HepG2 (cell line): Measurements from ENCODE around the gene RPS14. TPM values are rescaled to one million over a fixed set of nuclear protein-coding genes. Genes with fewer than 3 reads are reported as not detected.

Experiments used
- ATAC-seq: fragments of 200-7000 bp; cut with Tn5 transposase; 3 replicates; pipeline ENCODE4 v1.9.1; 2020; ENCODE audit warnings: mild to moderate bottlenecking, moderate library complexity
- BruUV-seq: library from RNA; stranded (reverse); fragments of 400-500 nt; replicated peaks from 2 replicates; lab custom pipeline; 2021; lab: Mats Ljungman, UMichigan
- CTCF ChIA-PET: fragments of 300-600 bp; formaldehyde crosslinking; extraction: SDS; loops from one replicate; lab custom pipeline; 2021; ENCODE audit warnings: low total read pairs, inconsistent platforms, low intra/inter-chr PET ratio; lab: Yijun Ruan, JAX
- POLR2A ChIA-PET: fragments of 350-600 bp; sonication (Branson Sonifier 250); formaldehyde crosslinking; loops from one replicate; lab custom pipeline; 2020; ENCODE audit warnings: antibody characterized with exemption, inconsistent platforms; lab: Yijun Ruan, JAX
- DNase-seq: peaks from one replicate; pipeline ENCODE4 v3.0.0-alpha.2; 2015; ENCODE audit warnings: low spot score
- FAIRE-seq: peaks from 3 replicates; lab custom pipeline; 2011; peaks lifted over from hg19 to GRCh38; lab: Jason Lieb, UNC
- H2AFZ ChIP-seq: one replicate; pipeline ENCODE4 v1.6.1; 2011; ENCODE audit warnings: low read length, inconsistent platforms
- H3K27ac ChIP-seq: fragments of 300-600 bp; 3 replicates; pipeline ENCODE4 v1.8.0; 2011; ENCODE audit warnings: mixed run types, mild to moderate bottlenecking, mixed read lengths, low read length, inconsistent platforms; ENCODE audit not compliant: insufficient read depth; ENCODE audit errors: extremely low read length
- H3K27me3 ChIP-seq, 2 experiments: fragments of 200-600 bp in 1 of 2; 2 replicates in 1 of 2; 3 replicates in 1 of 2; pipeline versions ENCODE4 v1.6.0 to v1.8.0; 2011; ENCODE audit warnings: low read length in 2 of 2, mild to moderate bottlenecking in 2 of 2, moderate library complexity in 2 of 2, inconsistent platforms in 1 of 2; ENCODE audit not compliant: insufficient read depth in 2 of 2, control insufficient read depth in 1 of 2
- H3K36me3 ChIP-seq, 2 experiments: fragments of 200-600 bp in 1 of 2; replicated peaks in 1 of 2; 2 replicates in 1 of 2; 3 replicates in 1 of 2; pipeline versions ENCODE4 v1.5.1 to v1.8.0; 2011; ENCODE audit warnings: low read length in 2 of 2, inconsistent platforms in 1 of 2; ENCODE audit not compliant: insufficient read depth in 2 of 2, control insufficient read depth in 1 of 2
- H3K4me1 ChIP-seq: 2 replicates; pipeline ENCODE4 v1.5.1; 2012; ENCODE audit warnings: low read length, inconsistent platforms; ENCODE audit not compliant: insufficient read depth
- H3K4me2 ChIP-seq: 2 replicates; pipeline ENCODE4 v1.6.0; 2011; ENCODE audit warnings: low read depth, low read length, inconsistent platforms
- H3K4me3 ChIP-seq, 3 experiments: fragments of 200-600 bp in 1 of 3; sonication (generic), shearing (Covaris generic) in 1 of 3; replicated peaks in 1 of 3; 2 replicates each; pipeline ENCODE4 v1.5.1; 2011 to 2016; ENCODE audit warnings: low read length in 3 of 3, inconsistent platforms in 2 of 3, low read depth in 2 of 3, mild to moderate bottlenecking in 2 of 3, control low read depth in 1 of 3, mixed read lengths in 1 of 3; ENCODE audit not compliant: insufficient read depth in 1 of 3
- H3K79me2 ChIP-seq: one replicate; pipeline ENCODE4 v1.6.1; 2011; ENCODE audit warnings: low read length, inconsistent platforms; ENCODE audit not compliant: insufficient read depth
- H3K9ac ChIP-seq: 2 replicates; pipeline ENCODE4 v1.6.0; 2011; ENCODE audit warnings: mild to moderate bottlenecking, low read depth, low read length, inconsistent platforms; ENCODE audit not compliant: insufficient read depth
- H3K9me3 ChIP-seq: 2 replicates; pipeline ENCODE4 v1.5.1; 2012; ENCODE audit warnings: mild to moderate bottlenecking, low read length
- H4K20me1 ChIP-seq: 2 replicates; pipeline ENCODE4 v1.6.0; 2011; ENCODE audit warnings: inconsistent platforms, mild to moderate bottlenecking, low read length, moderate library complexity; ENCODE audit not compliant: insufficient read depth
- IKZF5 ChIP-seq: IDR thresholded peaks from 2 replicates; pipeline ENCODE4 v1.6.1; 2018; ENCODE audit warnings: missing genetic modification reagents, mild to moderate bottlenecking, missing compliant biosample characterization
- NR2F6 ChIP-seq, 2 experiments: IDR thresholded peaks; 2 replicates each; pipeline ENCODE4 v1.6.1; 2016; ENCODE audit warnings: antibody characterized with exemption in 1 of 2, mild to moderate bottlenecking in 1 of 2
- POLR2G ChIP-seq: fragments of 200-400 bp; formaldehyde crosslinking; IDR thresholded peaks from 2 replicates; pipeline ENCODE4 v1.6.1; 2018; ENCODE audit warnings: mild to moderate bottlenecking, low read depth, low read length, moderate library complexity
- RBM22 ChIP-seq: fragments of 200-400 bp; formaldehyde crosslinking; optimal IDR thresholded peaks from 2 replicates; pipeline ENCODE3; 2017; ENCODE audit warnings: mild to moderate bottlenecking, low read length, moderate library complexity
- ZNF101 ChIP-seq: sonication (generic); formaldehyde crosslinking; IDR thresholded peaks from 2 replicates; pipeline ENCODE4 v1.4.0; 2020; ENCODE audit warnings: mild to moderate bottlenecking, low read depth, missing genetic modification reagents, borderline replicate concordance
- ZNF260 ChIP-seq: sonication (generic); formaldehyde crosslinking; IDR thresholded peaks from 2 replicates; pipeline ENCODE4 v1.4.0; 2020; ENCODE audit warnings: missing genetic modification reagents, low read depth, mild to moderate bottlenecking, borderline replicate concordance
- WGBS: methylation state at CpG from one replicate; pipeline ENCODE4 v1.1.6; 2017; ENCODE audit warnings: low lambda C conversion rate; 5-methylcytosine and 5-hydroxymethylcytosine counted together
- in situ Hi-C: cut with HindIII; loops from 2 replicates; pipeline ENCODE4 v1.10.0; 2017; ENCODE audit warnings: low pct_unique_long_range_greater_than_20kb; ENCODE audit not compliant: extremely low pct_ligation_motif_present
- intact Hi-C: fragments of 100-400 bp; cut with micrococcal nuclease; formaldehyde crosslinking; loops from one replicate; pipeline ENCODE4 v1.10.0; 2022; ENCODE audit not compliant: unreplicated experiment
- polyA plus RNA-seq, 8 experiments: library from polyadenylated mRNA; depleted of rRNA in 3 of 8; stranded (reverse) in 7 of 8; unstranded in 1 of 8; fragments of >200 nt; fragmentation: Illumina TruSeq in 4 of 8; extraction: Trizol in 4 of 8; gene quantifications; 2 replicates each; pipeline versions ENCODE4 v1.2.1 to v1.2.3, GENCODE V29; 2011 to 2016; ENCODE audit warnings: low read depth in 4 of 8, missing spikeins in 1 of 8, mixed read lengths in 1 of 8; ENCODE audit not compliant: insufficient read depth in 1 of 8
- total RNA-seq, 5 experiments: library from RNA; depleted of rRNA; stranded (reverse); fragments of >200 nt; fragmentation: Illumina TruSeq; extraction: Trizol; gene quantifications; 2 replicates each; pipeline ENCODE4 v1.2.3, GENCODE V29; 2016; ENCODE audit warnings: low read depth in 1 of 5

RPS14 gene
- total and polyA plus RNA-seq, 2 of the 13 experiments (the other 11 are each of a cell fraction or from before 2014, with no cell fraction given), result 2,116 to 3,295 TPM

DNA sequence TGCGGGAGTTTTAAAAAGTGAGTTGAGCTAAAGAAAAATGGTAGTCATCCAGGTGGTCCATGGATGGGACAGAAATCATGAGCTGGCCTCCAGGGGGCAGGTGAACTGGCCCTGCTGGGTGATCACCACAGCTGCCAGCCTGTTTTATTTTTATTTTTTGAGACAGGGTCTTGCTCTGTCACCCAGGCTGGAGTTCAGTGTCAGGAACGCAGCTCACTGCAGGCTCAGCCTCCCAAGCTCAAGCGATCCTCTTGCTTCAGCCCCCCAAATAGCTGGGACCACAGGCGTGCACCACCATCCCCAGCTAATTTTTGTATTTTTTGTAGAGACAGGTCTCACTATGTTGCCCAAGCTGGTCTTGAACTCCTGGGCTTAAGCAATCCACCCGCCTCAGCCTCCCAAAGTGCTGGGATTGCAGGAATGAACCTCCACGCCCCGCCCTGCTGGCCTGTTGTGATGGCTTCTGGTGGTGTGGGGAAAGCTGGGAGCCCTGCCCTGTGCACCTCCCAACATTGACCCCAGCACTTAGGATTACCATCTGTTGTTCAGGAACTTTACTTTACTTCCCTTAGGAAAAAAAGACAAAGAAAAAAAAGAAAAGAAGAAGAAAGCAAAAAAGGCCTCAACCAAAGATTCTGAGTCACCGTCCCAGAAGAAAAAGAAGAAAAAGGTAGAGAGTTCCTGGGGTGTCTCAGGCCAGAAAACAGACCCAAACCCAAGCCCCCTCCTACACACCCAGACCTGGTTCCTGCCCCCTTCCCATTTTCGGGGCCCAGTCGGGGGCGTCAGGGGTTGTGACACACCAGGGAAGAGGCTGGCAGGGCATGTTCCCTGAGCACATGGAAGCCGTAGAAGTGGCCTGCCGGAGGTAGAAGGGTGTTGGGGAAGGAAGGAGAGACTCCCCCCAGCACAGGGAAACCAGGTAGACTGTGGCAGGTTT is 51.5 kb downstream of the RPS14 start:
- Histone ChIP-seq H3K4me1 (no peaks in the 10 kb centered on the region), H3K27ac (no peak overlapping the region), H3K9me3 (no peaks in the 10 kb centered on the region), H2AFZ (no peak overlapping the region), H3K36me3 (peaks cover 30 to 78% of the 10 kb centered on the region in 2 experiments), H3K79me2 (no peaks in the 10 kb centered on the region), H3K4me3 (no peak overlapping the region), H4K20me1 (no peaks in the 10 kb centered on the region), H3K4me2 (no peak overlapping the region), H3K27me3 (no peaks in the 10 kb centered on the region), H3K9ac (no peak overlapping the region)
- ATAC-seq, result no peak
- in situ Hi-C loops, result loop anchor here (5.0 kb wide), 1 partner anchor 39 kb away; no protein-coding TSS in a partner anchor
- POLR2A ChIA-PET, result interaction anchor here (2.4 to 3.7 kb wide), 2 partner anchors 13 to 15 kb away, joined by 9 to 11 read pairs; partner anchors contain the start of gene CD74
- BruUV-seq, result no TSS peak
- CTCF ChIA-PET, result interaction anchor here (3.5 kb wide), 1 partner anchor 38 kb away, joined by 27 read pairs; no protein-coding TSS in a partner anchor
- FAIRE-seq, result no peak
- no peak for DNase-seq
- intact Hi-C loops, result loop anchor here (1.0 kb wide), 1 partner anchor 38 kb away; no protein-coding TSS in a partner anchor
- TF ChIP-seq POLR2G, result no peak
- no peak for TF ChIP-seq ZNF260
- TF ChIP-seq NR2F6 (IDR thresholded peaks at IDR 0.05), result no peak
- no peak for TF ChIP-seq NR2F6 (CRISPR knock-in tag; IDR thresholded peaks at IDR 0.05)
- TF ChIP-seq ZNF101 (CRISPR knock-in tag), result no peak
- TF ChIP-seq RBM22, result peak; percentile 39
- no peak for TF ChIP-seq IKZF5 (CRISPR knock-in tag)
- over 99% methylated on average over 13 of the region's 13 CpGs for WGBS
